GM19238 (cell line): ENCODE results near the gene SPATS2L.

Experiments used
- DNase-seq: peaks from one replicate; pipeline ENCODE4 v3.0.0; 2011; ENCODE audit warnings: low spot score; ENCODE audit not compliant: insufficient read length

The SPATS2L gene

DNA sequence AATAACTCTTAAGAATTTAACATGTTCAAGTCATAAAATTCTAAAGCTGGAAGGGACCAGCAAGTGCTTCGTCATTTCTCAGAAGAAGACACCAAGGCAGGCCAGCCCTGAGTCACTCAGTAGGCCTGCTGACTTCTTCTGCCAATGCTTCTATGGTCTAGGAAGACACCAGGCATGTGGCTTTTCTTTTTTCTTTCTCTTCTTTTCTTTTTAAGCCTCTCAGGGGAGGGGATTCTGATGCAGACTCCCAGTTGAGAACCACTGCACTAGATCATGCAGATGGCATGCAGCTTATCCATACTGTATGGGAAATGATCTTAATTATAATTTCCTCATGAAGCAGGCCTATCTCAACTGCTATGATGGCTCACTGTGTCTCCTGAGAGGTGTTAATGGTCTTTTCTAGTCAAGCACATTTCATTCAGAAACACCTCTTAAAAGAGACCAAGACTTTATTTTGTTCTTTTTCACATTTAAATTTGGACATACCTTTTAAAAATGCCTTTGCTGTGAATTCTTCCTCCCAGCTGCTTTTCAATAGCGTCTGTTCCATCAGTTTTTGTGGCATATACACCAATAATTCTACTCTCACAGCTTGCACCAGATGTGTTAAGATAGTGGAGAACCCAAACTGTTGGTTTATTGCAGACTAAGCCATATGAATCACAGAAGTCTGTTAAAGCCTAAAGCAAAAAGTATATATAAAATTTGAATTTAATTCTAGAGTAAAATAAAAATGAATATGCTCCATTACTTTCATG, 192.1 kb downstream of the SPATS2L start:
- DNase-seq, result no peak

DNA sequence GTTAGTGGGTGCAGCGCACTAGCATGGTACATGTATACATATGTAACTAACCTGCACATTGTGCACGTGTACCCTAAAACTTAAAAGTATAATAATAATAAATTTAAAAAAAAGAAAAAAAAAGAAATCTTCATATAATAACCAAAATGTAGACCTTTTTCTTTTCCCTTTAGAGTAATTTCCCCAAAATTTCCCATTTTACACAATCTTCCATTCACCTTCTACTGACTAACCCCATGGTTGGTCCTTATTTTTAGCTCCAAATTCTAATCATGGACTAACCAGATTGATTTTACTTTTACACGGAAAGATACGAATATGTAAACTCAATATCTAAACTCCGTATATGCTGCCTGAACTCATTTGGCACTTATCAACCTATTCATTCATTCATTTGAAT, 195.7 kb downstream of the SPATS2L start:
- DNase-seq, result no peak

DNA sequence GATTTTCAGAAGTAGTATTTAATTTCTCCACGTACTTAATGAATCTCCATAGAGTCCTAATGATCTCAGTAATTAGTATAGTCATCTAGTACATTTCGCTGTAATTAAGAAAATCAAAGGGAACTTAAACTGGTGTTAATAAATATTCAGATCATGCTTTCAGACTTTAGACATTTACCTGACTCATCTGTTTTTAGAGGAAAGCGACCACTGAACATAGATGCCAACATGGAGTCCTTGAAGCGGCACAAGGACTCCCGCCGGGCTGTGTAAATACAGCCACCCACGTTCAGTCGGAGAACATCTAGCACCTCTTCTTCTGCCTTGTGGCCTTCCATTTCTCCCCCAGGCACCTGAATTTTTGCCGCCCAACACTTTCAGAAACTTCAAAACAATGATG, 200.2 kb downstream of the SPATS2L start:
- DNase-seq, result no peak

DNA sequence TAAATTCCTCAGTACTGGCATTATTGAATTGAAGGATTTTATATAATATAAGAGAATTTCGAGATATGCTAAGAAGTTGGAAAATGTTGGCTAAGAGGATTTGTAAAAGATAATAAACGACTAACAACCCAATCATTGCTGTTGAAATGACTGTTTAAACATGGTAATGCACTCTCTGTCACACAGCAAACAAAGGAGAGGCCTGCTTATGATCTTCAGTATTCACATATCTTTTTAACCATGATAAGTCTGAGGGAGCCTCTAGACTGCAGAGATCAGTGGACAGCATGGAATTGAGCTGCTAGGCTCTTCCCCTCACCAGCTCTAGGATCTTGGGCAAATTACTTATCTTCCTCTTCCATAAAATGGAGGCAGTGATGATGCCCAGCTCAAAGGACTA, 200.7 kb downstream of the SPATS2L start:
- no peak for DNase-seq

DNA sequence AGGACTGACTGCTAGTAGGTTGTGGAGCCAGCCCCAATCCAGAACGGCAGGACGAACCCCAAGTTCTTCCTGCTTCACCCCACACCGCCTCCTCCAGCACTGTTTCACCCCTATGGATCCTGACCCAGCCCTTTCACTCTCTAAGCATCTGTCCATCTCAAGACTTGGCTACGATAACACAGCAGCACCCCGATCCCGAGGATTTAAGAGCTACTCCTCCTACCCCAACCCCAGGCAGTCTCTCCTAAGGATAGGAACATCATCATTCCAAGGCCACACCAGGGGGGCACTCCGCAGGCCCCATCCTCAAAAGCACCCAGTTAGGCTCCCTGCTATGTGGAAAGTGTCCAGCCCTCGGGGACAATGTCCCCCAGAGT, 202.7 kb downstream of the SPATS2L start:
- DNase-seq, result peak; percentile 7

DNA sequence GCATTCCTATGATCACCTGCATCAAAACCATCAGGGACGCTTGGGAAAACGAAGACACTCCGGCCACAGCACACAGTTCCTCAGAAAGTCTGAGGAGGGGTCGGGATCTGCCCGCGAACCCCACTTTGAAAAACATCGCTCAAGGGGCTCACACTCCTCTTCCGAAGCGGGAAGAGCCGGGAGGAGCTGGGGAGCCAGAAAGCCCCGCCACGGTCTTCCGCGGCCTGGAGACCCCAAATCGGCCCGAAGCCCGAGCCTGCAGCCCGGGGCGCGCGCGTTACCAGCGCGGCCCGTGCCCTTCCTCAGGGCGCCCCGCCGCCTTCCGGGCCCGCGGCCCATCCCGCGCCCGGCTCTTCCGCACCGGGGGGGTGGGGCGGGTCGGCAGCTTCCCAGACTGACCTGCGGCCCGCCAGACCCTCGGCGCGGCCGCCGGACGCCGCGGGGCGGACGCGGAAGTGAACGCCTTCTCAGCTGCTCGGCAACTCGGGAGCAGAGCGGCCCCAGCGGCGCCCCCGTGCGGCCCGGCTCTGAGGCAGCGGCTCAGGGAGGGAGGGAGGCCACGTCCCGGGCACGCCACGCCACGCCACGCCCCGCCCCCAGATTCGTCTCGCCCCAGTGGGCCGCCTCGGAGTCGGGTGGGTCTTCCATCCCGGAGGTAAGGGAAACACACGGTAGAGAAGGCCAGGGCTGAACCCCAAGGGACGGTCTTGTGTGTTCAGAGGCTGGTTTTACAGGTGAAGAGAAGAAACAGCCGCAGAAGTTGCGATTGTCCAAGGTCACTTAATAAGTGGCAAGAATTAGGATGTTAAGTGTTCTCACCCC, 203.3 kb downstream of the SPATS2L start, which contains the start of gene KCTD18:
Gene KCTD18 (minus strand): TSS at position 457 of the 822 bp plus-strand sequence. CDS start 3,052 bp downstream, outside the sequence.
- DNase-seq, result peak; percentile 95

DNA sequence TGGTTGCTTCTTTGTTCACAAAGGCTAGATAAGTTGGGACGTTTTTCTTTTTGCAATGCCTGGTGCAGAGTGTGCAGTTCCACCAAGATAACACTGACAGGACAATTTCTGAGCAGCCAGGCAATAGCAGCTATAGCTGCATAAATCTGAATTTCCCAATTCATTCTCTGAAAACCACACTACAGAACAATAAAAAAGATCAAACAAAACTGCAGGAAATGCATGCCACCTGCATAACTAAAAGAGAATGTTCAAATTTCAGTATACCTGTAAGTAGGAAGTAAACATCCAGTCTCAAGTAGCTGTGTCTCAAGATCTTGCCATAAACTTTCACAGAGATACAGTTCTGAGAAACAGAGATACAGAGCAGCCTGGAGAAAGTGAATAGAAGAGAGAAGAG, 208.7 kb downstream of the SPATS2L start:
- no peak for DNase-seq

DNA sequence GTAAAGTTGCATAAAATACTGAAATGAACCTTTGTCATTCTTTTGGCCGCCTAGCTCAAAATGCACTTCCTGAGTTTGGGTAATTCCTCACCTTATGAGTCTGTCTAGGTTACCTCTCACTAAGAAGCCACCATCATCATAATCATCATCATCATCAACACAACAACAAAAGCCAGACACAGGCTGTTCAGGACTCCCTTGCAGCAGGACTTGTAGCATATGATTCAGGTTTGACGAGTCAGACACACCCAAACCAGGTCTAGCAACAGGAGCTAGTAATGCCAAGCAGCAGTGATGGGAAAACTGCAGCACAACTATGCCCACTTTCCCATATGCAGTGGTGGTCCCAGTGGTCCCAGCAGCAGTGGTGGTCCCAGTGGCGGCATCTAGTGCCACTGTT, 216.7 kb downstream of the SPATS2L start:
- DNase-seq, result no peak

DNA sequence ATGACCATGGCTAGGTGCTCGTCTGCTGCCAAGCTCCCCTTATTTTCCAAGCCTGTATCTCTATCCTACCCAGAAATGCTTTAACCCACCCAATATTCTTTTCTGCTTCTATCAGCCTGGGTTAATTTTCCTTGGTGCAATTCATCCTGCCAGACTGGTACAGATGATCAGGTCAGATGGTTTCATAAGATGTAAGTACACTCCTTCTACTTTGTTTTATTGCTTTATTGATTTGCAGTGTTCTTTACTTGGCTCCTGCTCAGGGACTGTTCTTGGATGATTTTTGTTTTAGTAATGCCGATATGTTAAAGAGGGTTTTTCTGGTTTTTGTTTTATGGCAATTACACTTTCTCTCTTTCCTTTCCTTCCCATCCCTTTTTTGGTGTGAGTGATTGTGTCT, 217.1 kb downstream of the SPATS2L start:
- no peak for DNase-seq

DNA sequence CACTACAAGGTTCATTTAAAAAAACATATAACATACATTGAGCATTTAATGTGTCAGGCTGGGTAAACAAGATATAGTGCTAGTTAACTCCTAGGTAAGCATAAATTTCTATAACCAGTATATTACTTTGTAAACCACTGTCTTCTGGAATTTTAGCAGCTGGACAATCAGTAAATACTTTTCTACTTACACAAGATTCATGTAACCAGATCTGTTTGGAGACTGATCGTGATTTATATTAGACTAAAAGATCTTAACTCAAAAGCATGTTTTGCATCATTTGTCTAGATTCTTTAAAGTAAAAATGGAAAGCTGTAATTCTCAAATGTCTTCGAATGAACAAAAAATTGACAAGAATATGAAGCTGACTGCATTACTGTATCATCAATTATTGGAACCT, 218.6 kb downstream of the SPATS2L start:
- DNase-seq, result no peak

DNA sequence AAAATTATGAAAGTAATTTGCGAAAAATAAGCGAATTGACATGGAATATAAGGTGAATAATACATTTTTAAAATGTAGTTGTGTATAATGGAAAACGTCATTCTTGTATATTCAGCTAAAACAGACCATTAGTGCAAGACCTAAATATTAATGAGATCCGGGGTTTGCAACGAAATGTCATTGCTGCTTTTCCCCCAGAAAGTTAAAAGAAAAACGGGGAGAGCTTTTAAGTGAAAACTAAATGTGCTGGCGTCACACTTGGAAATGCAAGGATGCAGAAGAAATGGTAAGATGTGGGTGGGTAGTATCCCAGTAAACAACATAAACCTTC, 219.0 kb downstream of the SPATS2L start:
- no peak for DNase-seq

DNA sequence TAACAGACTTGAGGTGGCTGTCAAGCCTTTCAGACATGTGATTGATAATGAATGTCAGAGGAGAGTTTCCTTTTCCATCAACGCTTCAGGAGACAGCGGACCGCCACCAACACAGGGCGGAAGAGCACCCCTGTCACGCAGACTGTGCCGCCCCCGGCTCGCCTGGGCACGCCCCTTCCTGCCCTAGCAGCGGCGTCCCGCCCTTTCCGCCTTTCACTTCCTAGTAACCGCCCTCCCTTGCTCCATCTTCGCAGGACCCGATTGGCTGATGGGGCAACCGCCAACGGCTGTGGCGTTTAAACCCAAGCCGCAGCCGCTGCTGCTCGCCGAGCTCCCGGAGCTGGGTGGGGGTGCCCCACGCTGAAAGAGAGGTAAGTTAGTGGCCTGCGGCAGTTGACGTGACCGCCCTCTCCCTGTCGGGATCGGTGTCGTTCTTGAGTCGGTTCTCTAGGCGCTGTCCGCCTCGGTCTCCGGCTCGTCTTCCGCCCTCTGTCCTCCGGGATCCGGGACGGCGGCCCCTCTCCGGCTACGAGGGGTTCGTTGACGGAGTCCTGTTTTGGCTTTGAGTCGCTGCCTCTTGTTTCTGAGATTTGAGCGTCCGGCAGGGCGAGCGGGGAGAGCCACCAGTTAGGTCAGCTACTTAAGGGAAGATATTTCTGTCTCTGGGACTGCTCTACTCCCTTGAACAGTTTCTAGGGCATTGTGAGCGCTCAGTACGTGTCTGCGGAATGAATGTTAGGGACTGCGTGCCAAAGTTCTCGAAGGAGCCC, 219.6 kb downstream of the SPATS2L start, which contains the start of gene SGO2:
Gene SGO2 (plus strand): TSS at position 326 of the 770 bp plus-strand sequence. CDS start 6,769 bp downstream, outside the sequence.
- DNase-seq, result peak; percentile 87

DNA sequence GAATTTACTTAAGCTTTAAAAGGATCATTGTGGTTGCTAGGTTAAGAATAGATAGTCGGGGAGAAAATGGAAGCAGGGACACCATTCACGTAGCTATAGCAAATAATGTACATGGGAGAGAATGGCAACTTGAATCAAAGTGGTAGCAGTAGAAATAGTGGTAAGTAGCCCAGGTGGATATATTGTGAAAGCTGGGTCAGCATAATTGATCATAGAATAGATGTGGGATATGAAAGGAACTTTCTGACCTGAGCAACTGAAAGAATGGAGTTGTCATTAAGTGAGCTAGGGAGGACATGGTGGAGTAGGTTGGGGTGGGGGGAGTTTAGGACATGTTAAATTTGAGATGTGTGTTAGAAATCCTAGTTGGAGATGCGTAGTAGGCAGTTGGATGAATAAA, 221.7 kb downstream of the SPATS2L start:
- DNase-seq, result no peak
